NCI-H2196 (cell line): ENCODE results near the gene DGCR6L.
"Not testable (repeated sequence)": the region's sequence is repeated elsewhere in the genome, so short reads cannot be mapped to it uniquely, and the experiment has no call there.

Source experiments
- DNase-seq: peaks from one replicate; lab custom pipeline; 2025; ENCODE audit not compliant: unreplicated experiment; lab: John Stamatoyannopoulos, UW

The DGCR6L gene

GRCh38 chr22:20292673-20293232 is 27.1 kb downstream of the DGCR6L start:
- no peak for DNase-seq

- DNase-seq: no peak
Measured at GRCh38 chr22:20292108-20292507, 27.8 kb downstream of the DGCR6L start.

DNA sequence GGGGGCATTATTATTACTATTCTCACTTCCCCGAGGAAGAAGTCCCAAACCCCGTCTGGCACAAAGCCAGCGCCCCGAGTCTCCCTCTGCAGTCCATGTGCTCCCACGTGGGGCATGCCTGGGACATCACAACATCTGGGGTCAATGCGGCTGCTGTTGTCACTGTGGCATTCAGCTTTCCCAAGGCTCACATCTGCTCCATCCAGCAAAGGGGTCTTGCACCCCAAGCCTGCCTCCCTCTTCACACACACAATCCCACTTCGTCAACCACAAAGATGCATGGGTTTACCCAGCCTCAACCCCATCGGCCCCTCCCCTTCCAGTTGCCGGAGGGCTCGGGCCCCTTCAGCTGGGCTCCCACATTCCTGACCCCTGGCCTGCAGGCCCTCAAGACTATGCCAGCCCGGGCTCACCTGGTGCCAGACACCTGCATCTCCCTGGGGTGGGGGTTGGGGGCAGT is 28.2 kb downstream of the DGCR6L start:
- DNase-seq: no peak

DNA sequence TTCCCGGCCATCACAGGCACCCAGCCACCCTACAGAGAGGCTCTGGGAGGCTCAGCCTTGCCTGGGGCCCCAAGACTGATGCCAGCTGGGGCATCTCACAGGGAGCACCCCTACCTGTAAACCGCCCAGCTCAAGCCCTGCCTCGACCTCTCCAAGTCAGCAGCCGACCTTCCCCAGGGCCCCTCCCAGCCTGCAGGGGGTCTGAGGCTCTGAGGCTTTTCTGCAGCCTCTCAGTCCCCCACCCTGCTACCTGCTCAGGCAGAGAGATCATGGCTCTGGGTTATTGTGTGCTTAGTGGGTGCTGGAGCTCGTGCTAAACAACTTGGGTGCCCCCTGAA is 28.6 kb downstream of the DGCR6L start:
- DNase-seq: no peak

GRCh38 chr22:20290578-20291248 is 29.1 kb downstream of the DGCR6L start:
- DNase-seq: no peak

DNA sequence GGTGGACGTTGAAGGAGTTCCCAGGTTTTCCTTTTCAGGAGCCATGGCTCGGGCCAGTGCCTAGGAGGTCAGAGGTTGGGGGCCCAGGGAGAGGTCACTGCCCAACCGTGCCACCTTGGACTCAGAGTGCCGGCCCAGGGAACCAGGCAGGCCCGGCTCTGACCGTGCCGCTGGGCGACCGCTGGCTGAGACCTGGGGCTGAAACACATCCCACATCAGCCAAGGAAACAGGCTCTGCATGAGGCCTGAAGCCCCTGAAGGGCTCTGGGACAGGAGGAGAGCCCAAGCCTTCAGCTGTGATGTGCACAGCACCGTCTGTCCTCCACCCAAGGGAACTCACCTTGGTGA is 29.8 kb downstream of the DGCR6L start:
- no peak for DNase-seq

- DNase-seq: not testable (repeated sequence)
Measured at GRCh38 chr22:20289182-20290044, 30.4 kb downstream of the DGCR6L start.

DNA sequence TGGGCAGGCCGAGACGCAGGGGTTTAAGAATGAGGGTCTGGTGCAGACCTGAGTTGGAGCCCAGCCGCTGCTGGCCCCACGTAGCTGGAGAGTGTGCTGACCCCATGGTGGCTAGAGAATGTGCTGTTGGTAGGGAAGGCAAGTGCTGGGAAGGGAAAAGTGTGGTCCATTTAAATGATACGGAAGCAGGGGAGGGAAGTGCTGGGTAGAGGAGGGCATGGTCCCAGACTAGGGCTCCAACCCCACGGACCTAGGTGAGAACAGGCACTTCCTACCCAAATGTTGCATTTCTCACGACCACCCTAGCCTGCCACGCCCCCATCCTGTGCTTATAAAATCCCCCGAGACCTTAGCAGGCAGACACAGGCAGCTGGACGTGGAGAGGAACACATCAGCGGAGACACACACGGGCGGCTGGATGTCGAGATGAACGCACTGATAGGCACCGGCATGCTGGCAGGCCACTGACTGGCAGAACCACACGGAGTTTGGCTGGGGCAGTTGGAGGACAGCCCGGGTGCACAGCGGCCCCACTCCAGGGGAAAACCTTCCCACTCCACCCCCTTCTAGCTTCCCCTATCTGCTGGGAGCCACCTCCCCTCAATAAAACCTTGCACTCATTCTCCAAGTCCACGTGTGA is 33.0 kb downstream of the DGCR6L start:
- DNase-seq: not testable (repeated sequence)

GRCh38 chr22:20286312-20286660 is 33.6 kb downstream of the DGCR6L start:
- not testable (repeated sequence) for DNase-seq

DNA sequence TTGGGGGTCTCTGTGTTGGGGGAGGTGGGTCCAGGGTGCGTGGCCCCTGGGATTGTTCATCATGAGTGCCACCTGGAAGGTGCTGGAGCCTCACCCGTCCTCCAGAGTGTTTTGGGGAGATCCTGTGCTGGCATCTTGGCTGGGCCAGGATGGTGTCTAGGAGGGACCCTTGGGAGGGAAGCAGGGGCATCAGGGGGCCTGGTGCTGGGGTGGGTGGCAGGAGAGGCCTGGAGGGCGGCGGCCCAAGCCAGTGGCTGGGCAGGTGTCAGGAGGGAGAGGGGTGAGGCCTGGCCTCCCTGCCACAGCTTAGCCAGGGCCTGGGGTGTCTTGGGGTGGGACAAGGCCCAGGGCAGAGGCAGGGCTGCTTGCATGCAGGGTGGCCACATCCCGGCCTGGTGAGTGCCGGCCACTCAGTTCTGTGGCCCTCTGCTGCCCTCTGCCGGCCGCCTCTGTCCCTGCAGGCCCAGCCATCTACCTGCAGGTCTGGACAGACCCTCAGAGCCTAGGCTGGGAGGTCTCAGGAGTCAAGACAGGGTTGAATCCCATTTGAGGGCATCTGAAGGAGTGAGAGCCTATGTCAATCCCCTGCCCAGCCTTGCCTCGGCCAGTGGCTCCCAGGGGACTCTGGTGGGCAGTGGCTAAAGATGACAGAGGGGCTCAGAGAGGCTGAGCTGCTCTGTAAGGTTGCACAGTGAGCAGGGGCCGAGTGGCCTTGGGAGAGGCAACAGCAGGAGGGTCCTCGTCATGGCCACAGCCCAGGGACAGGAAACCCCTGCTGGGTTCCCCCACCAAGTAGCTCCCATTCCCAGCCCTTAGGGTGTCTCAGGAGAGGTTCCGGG is 34.2 kb downstream of the DGCR6L start:
- DNase-seq: peak; percentile 52

DNA sequence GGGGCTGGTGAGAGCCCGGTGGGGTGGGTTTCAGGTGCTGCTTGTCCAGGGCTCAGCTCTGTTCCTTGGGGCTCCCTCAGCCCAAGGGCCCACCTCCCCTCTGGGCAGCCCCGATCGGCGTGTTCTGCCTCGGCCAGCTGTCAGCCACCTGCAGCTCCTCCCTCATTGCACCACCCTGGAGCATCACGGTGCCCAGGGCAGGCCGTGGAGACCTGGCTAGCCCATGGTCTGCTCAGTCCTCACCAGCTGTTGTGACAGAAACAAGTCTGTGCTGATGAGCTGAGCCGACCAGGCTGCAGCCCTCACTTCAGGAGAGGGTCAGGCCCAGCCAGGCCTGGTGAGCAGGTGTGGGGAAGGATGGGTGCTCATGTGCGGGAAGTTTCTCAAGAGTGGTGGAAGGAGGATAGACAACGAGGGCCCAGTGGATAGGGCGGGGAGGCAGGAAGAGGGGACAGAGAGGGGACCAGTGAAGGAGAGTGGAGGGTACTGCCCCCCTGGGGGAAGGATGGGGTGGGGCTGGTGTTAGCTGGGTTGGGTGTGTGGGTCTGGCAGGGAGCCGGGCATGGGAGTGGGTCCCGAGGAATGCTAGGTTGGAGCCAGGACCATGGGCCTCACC is 35.3 kb downstream of the DGCR6L start:
- DNase-seq: no peak

DNA sequence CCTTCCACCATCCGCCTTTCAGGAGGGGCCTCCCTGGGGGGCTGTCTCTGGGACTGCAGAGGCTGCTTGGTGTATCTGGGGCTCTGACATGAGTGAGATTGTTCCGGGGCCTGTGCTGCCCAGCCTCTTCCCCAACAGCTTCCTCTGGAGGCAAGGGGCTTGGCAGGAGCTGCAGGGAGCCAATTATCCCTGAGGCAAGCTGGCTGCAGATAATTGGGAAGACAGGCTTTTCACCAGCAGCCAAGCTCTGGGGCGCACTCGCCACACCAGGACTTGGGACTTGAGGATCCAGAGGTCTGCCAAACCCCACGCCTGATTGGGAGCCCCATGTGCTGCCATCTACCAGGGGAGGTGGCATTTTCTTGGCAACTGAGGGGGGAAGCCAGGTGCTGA is 36.2 kb downstream of the DGCR6L start:
- DNase-seq: no peak

- no peak for DNase-seq
Measured at GRCh38 chr22:20282901-20283673, 36.8 kb downstream of the DGCR6L start.

DNA sequence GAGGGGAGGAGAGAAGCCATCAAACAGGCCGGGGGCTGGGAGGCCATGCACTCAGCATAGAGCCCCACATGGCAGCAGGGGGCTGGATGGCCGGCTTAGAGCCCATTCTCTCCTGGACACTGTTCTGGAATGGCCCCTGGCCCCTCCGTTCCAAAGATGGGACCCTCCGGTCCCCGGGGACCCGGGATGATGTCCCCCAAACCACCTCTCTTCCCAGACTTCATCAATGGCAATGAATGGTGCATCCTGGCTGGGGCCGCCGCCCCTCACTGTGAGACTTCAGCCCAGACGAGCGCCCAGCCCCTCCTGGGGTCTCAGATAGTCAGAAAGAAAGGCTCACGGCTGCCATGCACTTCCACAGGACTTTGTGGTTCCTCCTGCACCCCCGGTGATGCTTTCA is 38.0 kb downstream of the DGCR6L start:
- DNase-seq: no peak

DNA sequence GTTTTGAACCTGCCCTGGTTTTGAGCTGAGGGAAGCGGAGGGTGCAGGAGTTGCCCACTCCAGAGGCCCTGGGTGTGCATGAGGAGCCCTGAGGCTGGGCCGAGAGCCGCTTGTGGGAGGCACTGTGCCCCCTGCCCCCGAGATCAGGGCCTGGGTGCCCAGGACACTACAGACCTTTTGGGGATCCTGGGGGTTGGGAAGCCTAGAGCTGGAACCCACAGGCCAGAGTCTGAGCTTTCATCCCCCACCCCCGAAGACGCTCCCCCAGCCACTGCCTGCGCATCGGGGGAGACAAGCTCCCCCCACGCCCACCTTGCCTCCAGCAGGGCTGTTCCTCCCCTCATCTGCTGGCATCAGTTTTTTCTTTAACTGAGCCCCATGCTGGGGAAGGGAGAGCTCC is 38.4 kb downstream of the DGCR6L start:
- DNase-seq: not testable (repeated sequence)

DNA sequence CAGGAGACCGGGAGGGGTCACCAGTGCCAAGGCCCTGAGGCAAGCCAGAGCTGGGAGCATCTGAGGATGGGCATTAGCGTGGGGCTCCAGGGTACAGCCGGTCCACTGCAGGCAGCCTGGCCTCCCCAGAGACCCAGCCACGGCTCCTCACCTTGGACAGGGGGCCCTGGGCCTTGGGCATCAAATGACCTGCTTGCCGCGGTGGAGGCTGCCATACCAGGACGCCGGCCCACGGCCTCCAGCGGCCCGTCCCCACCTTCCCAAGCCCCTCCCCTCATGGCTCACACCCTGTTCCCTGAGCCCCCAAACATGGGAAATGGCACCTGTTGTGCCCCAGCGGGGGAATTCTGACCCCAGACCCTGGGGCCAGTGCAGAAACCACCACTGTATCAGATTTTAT is 39.0 kb downstream of the DGCR6L start:
- no peak for DNase-seq

DNA sequence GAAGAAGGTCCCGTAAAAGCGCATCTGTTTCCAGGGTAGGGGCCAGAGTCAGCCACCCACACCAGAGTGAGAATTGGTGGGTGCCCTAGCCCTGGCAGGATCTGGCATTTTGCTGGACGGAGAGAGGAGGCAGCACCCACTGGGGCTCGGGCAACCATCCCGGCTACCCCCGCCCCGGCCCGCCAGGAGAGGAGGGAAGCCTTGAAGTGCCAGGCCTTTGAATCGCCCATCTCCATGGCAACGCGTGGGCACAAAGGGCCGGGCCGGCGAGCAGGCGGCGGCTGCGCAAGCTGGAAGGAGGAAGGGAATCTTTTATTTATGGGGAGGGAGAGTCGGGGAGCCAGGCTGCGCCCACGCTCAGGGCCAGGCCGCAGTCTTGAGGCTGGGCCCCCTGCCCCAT is 39.7 kb downstream of the DGCR6L start:
- not testable (repeated sequence) for DNase-seq

GRCh38 chr22:20279662-20280134 is 40.2 kb downstream of the DGCR6L start:
- DNase-seq: no peak

- not testable (repeated sequence) for DNase-seq
Measured at GRCh38 chr22:20278726-20279490, 41.0 kb downstream of the DGCR6L start.
